Endothelial cell of umbilical vein (primary cell): Measurements from ENCODE around the gene S100A13.

Experiments
- JUN ChIP-seq: IDR thresholded peaks from 2 replicates; pipeline ENCODE4 v1.6.1; 2011; ENCODE audit warnings: borderline replicate concordance, low read depth; ENCODE audit not compliant: insufficient read length, insufficient read depth
- MYC ChIP-seq: IDR thresholded peaks from one replicate; pipeline ENCODE4 v1.6.1; 2011; ENCODE audit warnings: mild to moderate bottlenecking, low read depth, low read length
- POLR2A ChIP-seq: IDR thresholded peaks from 2 replicates; pipeline ENCODE4 v1.6.1; 2012; ENCODE audit warnings: low read depth, mild to moderate bottlenecking, control low read depth, low read length
- POLR2AphosphoS5 ChIP-seq: IDR thresholded peaks from 2 replicates; pipeline ENCODE4 v1.6.1; 2012; ENCODE audit warnings: low read depth, mild to moderate bottlenecking, control low read depth, low read length, moderate library complexity; ENCODE audit not compliant: insufficient read depth
- TF ChIP-seq, protein P1 (sequence below): IDR thresholded peaks from 2 replicates; pipeline ENCODE4 v1.6.1; 2011; ENCODE audit not compliant: insufficient read depth, insufficient read length
- TF ChIP-seq, protein P2 (sequence below), 2 donors: IDR thresholded peaks; 1 replicate in 1 of 2; 2 replicates in 1 of 2; pipeline ENCODE4 v1.5.1; 2011; ENCODE audit warnings: low read length in 2 of 2, mild to moderate bottlenecking in 2 of 2, moderate library complexity in 2 of 2, control low read depth in 1 of 2, inconsistent platforms in 1 of 2, low read depth in 1 of 2; ENCODE audit not compliant: insufficient read depth in 1 of 2; ENCODE audit errors: extremely low read depth in 1 of 2

GRCh38 chr1:153643100-153643499 is 15.8 kb upstream of the S100A13 start:
- TF ChIP-seq, protein P1, sequence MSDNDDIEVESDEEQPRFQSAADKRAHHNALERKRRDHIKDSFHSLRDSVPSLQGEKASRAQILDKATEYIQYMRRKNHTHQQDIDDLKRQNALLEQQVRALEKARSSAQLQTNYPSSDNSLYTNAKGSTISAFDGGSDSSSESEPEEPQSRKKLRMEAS = no peak
- TF ChIP-seq, protein P2, sequence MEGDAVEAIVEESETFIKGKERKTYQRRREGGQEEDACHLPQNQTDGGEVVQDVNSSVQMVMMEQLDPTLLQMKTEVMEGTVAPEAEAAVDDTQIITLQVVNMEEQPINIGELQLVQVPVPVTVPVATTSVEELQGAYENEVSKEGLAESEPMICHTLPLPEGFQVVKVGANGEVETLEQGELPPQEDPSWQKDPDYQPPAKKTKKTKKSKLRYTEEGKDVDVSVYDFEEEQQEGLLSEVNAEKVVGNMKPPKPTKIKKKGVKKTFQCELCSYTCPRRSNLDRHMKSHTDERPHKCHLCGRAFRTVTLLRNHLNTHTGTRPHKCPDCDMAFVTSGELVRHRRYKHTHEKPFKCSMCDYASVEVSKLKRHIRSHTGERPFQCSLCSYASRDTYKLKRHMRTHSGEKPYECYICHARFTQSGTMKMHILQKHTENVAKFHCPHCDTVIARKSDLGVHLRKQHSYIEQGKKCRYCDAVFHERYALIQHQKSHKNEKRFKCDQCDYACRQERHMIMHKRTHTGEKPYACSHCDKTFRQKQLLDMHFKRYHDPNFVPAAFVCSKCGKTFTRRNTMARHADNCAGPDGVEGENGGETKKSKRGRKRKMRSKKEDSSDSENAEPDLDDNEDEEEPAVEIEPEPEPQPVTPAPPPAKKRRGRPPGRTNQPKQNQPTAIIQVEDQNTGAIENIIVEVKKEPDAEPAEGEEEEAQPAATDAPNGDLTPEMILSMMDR (IDR thresholded peaks at IDR 0.05; ENCODE audit: extremely low read depth in 1 of 2, insufficient read depth in 1 of 2, low read depth in 1 of 2, low read length in 2 of 2) = no peak
- TF ChIP-seq MYC = no peak
- no peak for TF ChIP-seq JUN
- no peak for TF ChIP-seq POLR2A
- TF ChIP-seq POLR2AphosphoS5 = no peak
